ENCODE data around the gene CALML3.
"Not testable (repeated sequence)": the region's sequence is repeated elsewhere in the genome, so short reads cannot be mapped to it uniquely, and the experiment has no call there.

The CALML3 gene

DNA sequence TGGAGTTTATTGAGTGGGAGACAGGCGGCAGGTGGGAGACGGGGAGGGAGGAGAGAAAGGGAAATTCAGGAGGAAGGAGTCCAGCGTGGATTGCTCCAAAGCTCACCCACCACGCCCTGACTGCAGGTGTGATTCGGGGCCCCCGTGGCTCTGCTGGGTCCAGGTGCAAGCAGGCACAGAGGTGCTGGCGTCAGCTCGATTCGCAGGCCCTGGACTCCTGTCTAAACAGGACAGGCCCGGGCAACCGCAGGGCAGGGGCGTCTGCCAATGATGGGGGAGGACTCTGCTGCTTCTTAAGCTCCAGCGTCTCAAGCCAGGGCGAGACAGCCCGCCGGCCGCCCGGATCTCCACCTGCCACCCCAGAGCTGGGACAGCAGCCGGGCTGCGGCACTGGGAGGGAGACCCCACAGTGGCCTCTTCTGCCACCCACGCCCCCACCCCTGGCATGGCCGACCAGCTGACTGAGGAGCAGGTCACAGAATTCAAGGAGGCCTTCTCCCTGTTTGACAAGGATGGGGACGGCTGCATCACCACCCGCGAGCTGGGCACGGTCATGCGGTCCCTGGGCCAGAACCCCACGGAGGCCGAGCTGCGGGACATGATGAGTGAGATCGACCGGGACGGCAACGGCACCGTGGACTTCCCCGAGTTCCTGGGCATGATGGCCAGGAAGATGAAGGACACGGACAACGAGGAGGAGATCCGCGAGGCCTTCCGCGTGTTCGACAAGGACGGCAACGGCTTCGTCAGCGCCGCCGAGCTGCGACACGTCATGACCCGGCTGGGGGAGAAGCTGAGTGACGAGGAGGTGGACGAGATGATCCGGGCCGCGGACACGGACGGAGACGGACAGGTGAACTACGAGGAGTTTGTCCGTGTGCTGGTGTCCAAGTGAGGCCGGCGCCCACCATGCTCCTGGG lies at the start of gene CALML3:
Gene CALML3, plus strand, starts transcription at position 321 of the 920 bp plus-strand sequence. Its CDS starts 125 bp downstream, at position 446.
- no peak for DNase-seq (ENCODE audit: low spot score)

- DNase-seq (ENCODE audit: low spot score) = not testable (repeated sequence)
These were observed 49.7 kb upstream of the CALML3 start for GRCh38 chr10:5475088-5475487.

GRCh38 chr10:5475974-5476807 lies 48.6 kb upstream of the CALML3 start:
- not testable (repeated sequence) for DNase-seq (ENCODE audit: low spot score)

GRCh38 chr10:5476918-5477525 lies 47.7 kb upstream of the CALML3 start:
- no peak for DNase-seq (ENCODE audit: low spot score)

- DNase-seq (ENCODE audit: low spot score) = peak; percentile 6
These were observed 46.6 kb upstream of the CALML3 start for GRCh38 chr10:5477948-5478693.

- DNase-seq (ENCODE audit: low spot score) = no peak
These were observed 46.0 kb upstream of the CALML3 start for GRCh38 chr10:5478694-5479305.

DNA sequence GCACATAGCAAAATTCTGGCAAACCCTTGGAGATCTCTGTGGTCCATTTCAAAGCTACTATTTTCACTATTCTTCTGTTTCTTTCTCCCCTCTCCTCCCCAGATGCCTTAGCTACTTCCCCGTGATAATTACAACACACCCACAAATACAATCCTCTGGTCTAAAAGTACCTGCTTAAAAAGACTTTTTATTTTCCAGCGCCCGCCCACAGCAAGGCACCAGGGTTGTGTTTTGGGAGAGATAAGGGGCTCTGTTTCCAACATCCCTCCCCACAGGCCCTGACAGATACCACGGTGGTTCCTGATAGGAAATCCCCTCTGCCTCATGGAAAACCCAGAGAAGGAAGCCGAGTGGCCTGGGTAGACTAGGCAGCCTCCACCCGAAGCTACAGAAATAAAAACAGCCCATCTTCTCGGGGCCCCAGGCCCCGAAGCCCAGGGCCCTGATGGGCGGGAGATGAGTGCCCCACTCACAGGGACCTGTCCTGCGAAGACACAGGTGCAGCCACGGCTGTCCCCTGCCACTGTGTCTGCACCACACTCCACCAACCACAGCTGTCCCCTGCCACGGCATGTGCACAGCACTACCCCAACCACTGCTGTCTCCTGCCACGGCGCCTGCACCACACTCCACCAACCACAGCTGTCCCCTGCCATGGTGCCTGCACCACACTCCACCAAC lies 45.1 kb upstream of the CALML3 start:
- DNase-seq (ENCODE audit: low spot score) = no peak

DNA sequence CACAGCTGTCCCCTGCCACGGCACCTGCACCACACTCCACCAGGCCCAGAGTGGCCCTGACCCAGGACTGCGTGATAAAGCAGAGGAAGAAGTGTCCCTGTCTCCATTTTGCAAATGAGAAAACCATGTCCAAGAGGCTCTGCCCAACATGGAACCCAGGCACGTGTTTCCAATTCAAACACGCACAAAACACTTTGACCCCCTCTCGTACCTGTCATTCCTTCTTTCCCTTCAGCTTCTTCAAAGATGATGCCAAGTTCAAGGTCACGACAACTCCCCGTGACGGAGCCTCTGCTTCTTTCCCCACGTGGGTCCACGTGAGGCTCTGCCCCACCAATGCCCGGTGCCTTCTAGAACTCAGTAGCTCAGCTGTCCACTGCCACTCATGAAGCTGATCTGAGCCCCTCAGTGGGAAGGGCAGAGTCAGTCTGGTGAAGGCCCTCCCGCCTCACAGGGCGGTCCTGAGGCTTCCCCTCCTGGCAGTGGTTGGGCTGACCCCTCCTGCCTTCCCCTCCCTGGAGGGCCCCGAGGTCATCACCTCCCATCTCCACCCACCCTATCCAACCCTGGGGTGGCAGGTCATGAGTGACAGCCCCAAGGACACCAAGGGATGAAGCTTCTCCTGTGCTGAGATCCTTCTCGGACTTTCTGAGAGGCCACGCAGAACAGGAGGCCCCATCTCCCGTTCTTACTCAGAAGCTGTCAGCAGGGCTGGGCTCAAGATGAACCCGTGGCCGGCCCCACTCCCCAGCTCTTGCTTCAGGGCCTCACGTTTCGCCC lies 44.4 kb upstream of the CALML3 start:
- DNase-seq (ENCODE audit: low spot score) = no peak

DNA sequence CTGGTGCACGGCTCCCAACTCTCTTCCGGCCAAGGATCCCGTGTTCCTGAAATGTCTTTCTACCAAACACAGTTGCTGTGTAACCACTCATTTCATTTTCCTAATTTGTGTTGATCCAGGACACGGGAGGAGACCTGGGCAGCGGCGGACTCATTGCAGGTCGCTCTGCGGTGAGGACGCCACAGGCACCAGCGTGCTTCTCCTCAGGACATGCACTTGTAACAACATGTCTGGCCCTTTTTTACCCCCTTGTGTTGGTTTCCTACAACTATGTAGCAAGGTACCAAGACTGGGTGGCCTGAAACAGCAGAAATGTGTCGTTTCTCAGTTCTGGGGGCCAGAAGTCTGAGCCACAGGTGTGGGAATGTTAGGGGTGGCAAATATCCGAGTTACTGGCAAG lies 43.6 kb upstream of the CALML3 start:
- no peak for DNase-seq (ENCODE audit: low spot score)

DNA sequence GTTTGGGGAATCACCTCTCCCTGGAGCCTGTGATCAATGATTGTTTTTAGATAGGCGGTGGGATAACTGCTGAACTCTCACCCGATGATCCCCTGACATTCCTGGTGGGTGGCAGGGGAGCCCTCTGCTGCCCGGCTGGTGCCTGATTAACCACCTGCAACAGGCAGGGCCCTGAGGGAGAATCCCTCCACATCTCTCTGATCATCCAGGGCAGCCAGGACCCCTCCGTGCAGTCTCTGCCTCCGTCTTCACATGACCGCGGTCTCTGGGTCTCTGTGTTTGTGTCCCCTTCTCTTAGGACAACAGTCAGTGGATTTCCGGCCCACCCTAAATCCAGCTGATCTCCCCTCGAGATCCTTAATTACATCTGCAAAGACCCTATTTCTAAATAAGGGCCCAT lies 42.7 kb upstream of the CALML3 start:
- DNase-seq (ENCODE audit: low spot score) = no peak

GRCh38 chr10:5484205-5484604 lies 40.6 kb upstream of the CALML3 start:
- no peak for DNase-seq (ENCODE audit: low spot score)

DNA sequence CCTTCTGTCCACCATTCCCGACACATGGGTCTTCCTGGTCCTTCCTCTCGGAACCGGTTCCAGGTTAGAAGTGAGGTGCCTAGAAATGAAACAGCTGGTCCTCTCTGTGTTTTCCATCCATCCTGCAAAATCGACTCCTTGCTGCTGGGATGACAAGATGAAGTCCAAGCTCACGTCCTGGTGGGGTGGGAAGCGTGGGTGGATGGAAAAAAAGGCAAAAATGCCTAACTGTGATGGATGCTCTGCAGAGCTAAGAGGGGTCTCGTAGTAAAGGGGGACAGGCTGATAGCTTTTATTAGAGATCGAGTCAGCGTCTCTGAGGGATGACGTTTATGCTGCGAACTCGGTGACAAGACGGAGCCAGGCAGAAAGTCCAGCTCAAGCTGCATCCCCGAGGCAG lies 39.5 kb upstream of the CALML3 start:
- no peak for DNase-seq (ENCODE audit: low spot score)

- DNase-seq (ENCODE audit: low spot score) = no peak
These were observed 38.6 kb upstream of the CALML3 start for GRCh38 chr10:5485948-5486852.

DNA sequence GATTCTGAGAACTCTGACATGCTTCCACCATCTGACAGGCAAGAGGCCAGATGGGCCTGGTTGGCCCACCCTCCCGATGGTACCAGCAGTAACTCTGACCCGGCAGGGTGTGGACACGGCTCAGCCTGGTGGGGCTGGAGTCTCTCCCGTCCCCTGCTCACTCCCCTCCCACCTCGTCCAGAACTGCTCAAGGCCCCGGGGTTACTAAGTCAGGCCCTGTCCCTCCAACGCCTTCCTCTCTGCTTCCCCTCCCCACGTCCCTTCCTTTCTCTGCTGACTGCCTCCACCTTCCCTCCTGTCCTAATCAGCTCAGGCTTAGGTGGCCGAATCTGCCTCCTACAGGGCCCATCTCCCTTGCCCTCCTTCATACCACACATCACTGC lies 37.9 kb upstream of the CALML3 start:
- DNase-seq (ENCODE audit: low spot score) = no peak

GRCh38 chr10:5488272-5489161 lies 36.2 kb upstream of the CALML3 start:
- peak; percentile 55 for DNase-seq (ENCODE audit: low spot score)

DNA sequence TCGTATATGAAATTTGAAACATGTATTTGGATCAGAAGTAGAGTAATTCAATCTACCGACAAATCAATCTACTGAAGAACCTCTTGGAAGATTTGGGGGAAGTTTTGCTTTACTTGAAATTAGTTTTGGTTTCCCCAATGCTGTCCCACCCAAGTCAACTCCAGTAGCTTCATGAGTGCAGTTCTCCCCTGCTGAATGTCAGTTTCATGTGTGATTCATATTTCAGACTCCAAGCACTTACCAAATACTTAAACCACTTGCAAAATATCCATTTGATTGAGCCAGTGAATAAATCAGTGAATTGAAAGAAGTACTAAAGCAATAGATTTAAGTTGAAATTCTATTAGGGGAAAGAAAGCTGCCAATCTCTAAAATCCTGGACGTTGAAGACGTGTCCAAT lies 34.7 kb upstream of the CALML3 start:
- DNase-seq (ENCODE audit: low spot score) = no peak

- no peak for DNase-seq (ENCODE audit: low spot score)
These were observed 33.9 kb upstream of the CALML3 start for GRCh38 chr10:5490698-5491464.

Measured in HuH-7 (cell line).